ENCODE measurements around the gene SH3PXD2A.
A peak's percentile ranks its signal among the peaks of the same experiment; 100 is the strongest.

SH3PXD2A gene

GRCh38 chr10:103660364-103661197 lies 194.8 kb downstream of the SH3PXD2A start:
- Mint-ChIP-seq H3K36me3 (ENCODE audit: insufficient read depth) (peaks cover 14% of the 10 kb centered on the region), H3K4me1 (peaks cover 19% of the 10 kb centered on the region), H3K27me3 (no peaks in the 10 kb centered on the region), H3K4me3 (peak overlapping the region; percentile 85), H3K27ac (ENCODE audit: low read depth) (peak overlapping the region; percentile 89), H3K9me3 (no peaks in the 10 kb centered on the region)
- ATAC-seq (replicated peaks; ENCODE audit: extremely low read depth, poor library complexity, severe bottlenecking) (peak; percentile 7), DNase-seq (ENCODE audit: low spot score in 2 of 2) (no peak)

- Mint-ChIP-seq H3K36me3 (ENCODE audit: insufficient read depth) (peaks cover 18% of the 10 kb centered on the region), H3K27ac (ENCODE audit: low read depth) (peak overlapping the region; percentile 89), H3K4me3 (peak overlapping the region; percentile 85), H3K9me3 (no peaks in the 10 kb centered on the region), H3K4me1 (peaks cover 19% of the 10 kb centered on the region), H3K27me3 (no peaks in the 10 kb centered on the region)
- ATAC-seq (replicated peaks; ENCODE audit: extremely low read depth, poor library complexity, severe bottlenecking) (peak; percentile 82), DNase-seq (ENCODE audit: low spot score in 2 of 2) (peak in 1 of 2 donors; percentile 28)
These were observed 195.6 kb downstream of the SH3PXD2A start for GRCh38 chr10:103659674-103660363.

- H3K4me3 Mint-ChIP-seq: no peak overlapping the region
- no peak for DNase-seq (ENCODE audit: low spot score in 2 of 2)
These were observed 197.3 kb downstream of the SH3PXD2A start for GRCh38 chr10:103658049-103658577.

GRCh38 chr10:103657061-103657591 lies 198.2 kb downstream of the SH3PXD2A start:
- no peaks in the 10 kb centered on the region for H3K27me3 Mint-ChIP-seq
- no peak overlapping the region for H3K27ac Mint-ChIP-seq (ENCODE audit: low read depth)
- H3K4me3 Mint-ChIP-seq: no peak overlapping the region
- ATAC-seq (replicated peaks; ENCODE audit: extremely low read depth, poor library complexity, severe bottlenecking) (no peak), DNase-seq (ENCODE audit: low spot score in 2 of 2) (no peak)
- peaks cover 20% of the 10 kb centered on the region for H3K4me1 Mint-ChIP-seq
- peaks cover 15% of the 10 kb centered on the region for H3K36me3 Mint-ChIP-seq (ENCODE audit: insufficient read depth)
- H3K9me3 Mint-ChIP-seq: no peaks in the 10 kb centered on the region

More at GRCh38 chr10:103658049-103658577, 197.3 kb downstream of the SH3PXD2A start:
- peaks cover 17% of the 10 kb centered on the region for H3K36me3 Mint-ChIP-seq (ENCODE audit: insufficient read depth)
- no peak for ATAC-seq (replicated peaks; ENCODE audit: extremely low read depth, poor library complexity, severe bottlenecking)
- no peaks in the 10 kb centered on the region for H3K9me3 Mint-ChIP-seq
- H3K4me1 Mint-ChIP-seq: peaks cover 16% of the 10 kb centered on the region
- H3K27me3 Mint-ChIP-seq: no peaks in the 10 kb centered on the region
- no peak overlapping the region for H3K27ac Mint-ChIP-seq (ENCODE audit: low read depth)

- DNase-seq (ENCODE audit: low spot score in 2 of 2): no peak
- Mint-ChIP-seq H3K27ac (ENCODE audit: low read depth) (no peak overlapping the region), H3K4me1 (peaks cover 11% of the 10 kb centered on the region), H3K9me3 (no peaks in the 10 kb centered on the region), H3K4me3 (no peak overlapping the region), H3K36me3 (ENCODE audit: insufficient read depth) (peaks cover 9% of the 10 kb centered on the region), H3K27me3 (no peaks in the 10 kb centered on the region)
- no peak for ATAC-seq (replicated peaks; ENCODE audit: extremely low read depth, poor library complexity, severe bottlenecking)
These were observed 200.5 kb downstream of the SH3PXD2A start for GRCh38 chr10:103654925-103655324.

DNA sequence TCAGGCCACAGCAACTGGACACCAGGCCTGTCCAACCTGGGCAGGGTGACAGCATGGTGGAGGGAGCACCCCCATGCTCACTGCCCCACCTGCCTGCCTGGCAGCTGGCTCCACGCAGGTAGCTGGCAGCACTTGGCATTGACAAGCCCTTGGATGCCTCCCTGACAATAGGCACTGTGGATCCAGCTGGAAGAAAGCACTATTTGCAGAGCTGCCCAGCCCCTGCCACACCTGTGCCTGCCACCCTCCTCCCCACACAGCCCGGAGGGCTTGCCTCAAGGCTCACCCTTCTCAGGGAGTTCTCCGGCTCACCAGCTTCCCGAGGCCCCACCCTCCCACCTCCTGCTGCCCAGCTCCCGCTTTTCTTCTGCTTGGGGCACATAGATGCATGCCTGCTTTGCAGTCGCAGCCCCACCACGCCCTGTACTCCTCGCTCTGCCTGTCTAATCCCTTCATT lies 201.8 kb downstream of the SH3PXD2A start:
- DNase-seq (ENCODE audit: low spot score in 2 of 2) (no peak), ATAC-seq (replicated peaks; ENCODE audit: extremely low read depth, poor library complexity, severe bottlenecking) (no peak)
- H3K4me1 Mint-ChIP-seq: peaks cover 6% of the 10 kb centered on the region
- H3K27me3 Mint-ChIP-seq: no peaks in the 10 kb centered on the region
- H3K9me3 Mint-ChIP-seq: no peaks in the 10 kb centered on the region
- peaks cover 6% of the 10 kb centered on the region for H3K36me3 Mint-ChIP-seq (ENCODE audit: insufficient read depth)
- no peak overlapping the region for H3K4me3 Mint-ChIP-seq
- peak overlapping the region; percentile 16 for H3K27ac Mint-ChIP-seq (ENCODE audit: low read depth)

- ATAC-seq (replicated peaks; ENCODE audit: extremely low read depth, poor library complexity, severe bottlenecking): no peak
- Mint-ChIP-seq H3K4me1 (peaks cover 6% of the 10 kb centered on the region), H3K27ac (ENCODE audit: low read depth) (peak overlapping the region; percentile 32), H3K36me3 (ENCODE audit: insufficient read depth) (peaks cover 6% of the 10 kb centered on the region), H3K27me3 (no peaks in the 10 kb centered on the region), H3K9me3 (no peaks in the 10 kb centered on the region), H3K4me3 (no peak overlapping the region)
- no peak for DNase-seq (ENCODE audit: low spot score in 2 of 2)
These were observed 202.6 kb downstream of the SH3PXD2A start for GRCh38 chr10:103652599-103653281.

DNA sequence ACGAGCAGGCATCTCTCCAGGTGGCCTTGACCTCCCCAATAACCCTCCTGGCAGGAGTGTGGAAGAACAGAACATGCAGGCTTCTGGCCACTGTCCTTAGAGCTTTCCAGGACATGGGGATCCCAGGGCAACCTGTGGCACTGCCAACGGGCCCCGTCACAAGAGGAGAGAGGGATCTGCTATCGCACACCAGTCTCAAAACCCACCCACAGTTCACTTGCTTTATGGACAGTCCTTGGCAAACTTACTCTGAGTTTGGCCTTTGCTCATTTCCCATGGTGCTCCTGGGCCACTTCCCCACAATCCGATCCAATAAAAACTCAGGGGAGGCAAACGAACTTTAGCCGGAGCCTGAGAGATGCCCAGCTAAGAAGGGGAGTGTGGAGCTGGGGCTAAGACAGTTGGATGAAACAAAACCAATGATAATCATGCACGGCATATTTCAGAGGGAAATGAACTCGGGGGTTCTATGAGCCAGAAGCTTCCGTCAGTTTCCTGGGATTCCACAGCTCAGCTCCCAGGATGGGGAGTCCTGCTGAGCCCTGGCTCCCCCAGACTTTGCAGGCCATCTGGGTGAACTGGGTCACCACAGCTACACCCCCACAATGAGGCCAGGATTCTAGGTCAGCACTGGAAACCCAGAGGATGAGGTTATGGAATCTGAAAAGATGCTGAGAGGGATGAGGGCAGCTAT lies 203.4 kb downstream of the SH3PXD2A start:
- no peak overlapping the region for H3K27ac Mint-ChIP-seq (ENCODE audit: low read depth)
- peaks cover 6% of the 10 kb centered on the region for H3K36me3 Mint-ChIP-seq (ENCODE audit: insufficient read depth)
- no peak for DNase-seq (ENCODE audit: low spot score in 2 of 2)
- no peaks in the 10 kb centered on the region for H3K27me3 Mint-ChIP-seq
- no peak overlapping the region for H3K4me3 Mint-ChIP-seq
- H3K4me1 Mint-ChIP-seq: peaks cover 6% of the 10 kb centered on the region
- ATAC-seq (replicated peaks; ENCODE audit: extremely low read depth, poor library complexity, severe bottlenecking): no peak
- H3K9me3 Mint-ChIP-seq: no peaks in the 10 kb centered on the region

GRCh38 chr10:103651333-103651732 lies 204.0 kb downstream of the SH3PXD2A start:
- no peak for ATAC-seq (replicated peaks; ENCODE audit: extremely low read depth, poor library complexity, severe bottlenecking)
- H3K36me3 Mint-ChIP-seq (ENCODE audit: insufficient read depth): peaks cover 6% of the 10 kb centered on the region
- no peak for DNase-seq (ENCODE audit: low spot score in 2 of 2)
- H3K27me3 Mint-ChIP-seq: no peaks in the 10 kb centered on the region
- peaks cover 6% of the 10 kb centered on the region for H3K4me1 Mint-ChIP-seq
- no peaks in the 10 kb centered on the region for H3K9me3 Mint-ChIP-seq
- H3K27ac Mint-ChIP-seq (ENCODE audit: low read depth): no peak overlapping the region
- H3K4me3 Mint-ChIP-seq: no peak overlapping the region

- ATAC-seq (replicated peaks; ENCODE audit: extremely low read depth, poor library complexity, severe bottlenecking) (no peak), DNase-seq (ENCODE audit: low spot score in 2 of 2) (no peak)
These were observed 205.5 kb downstream of the SH3PXD2A start for GRCh38 chr10:103649654-103650423.

More at GRCh38 chr10:103649654-103650423, 205.5 kb downstream of the SH3PXD2A start:
- Mint-ChIP-seq H3K27me3 (no peaks in the 10 kb centered on the region), H3K4me1 (peaks cover 6% of the 10 kb centered on the region), H3K9me3 (no peaks in the 10 kb centered on the region), H3K27ac (ENCODE audit: low read depth) (no peak overlapping the region), H3K4me3 (no peak overlapping the region), H3K36me3 (ENCODE audit: insufficient read depth) (peaks cover 2% of the 10 kb centered on the region)
